Mucosa of descending colon (tissue), 3 donors: ENCODE measurements around the gene RASGRF2. TPM values are rescaled to one million over a fixed set of nuclear protein-coding genes. Genes with fewer than 3 reads are reported as not detected.

ENCODE experiments used
- ATAC-seq: fragments of 200-7000 bp; cut with Tn5 transposase; one replicate; pipeline ENCODE4 v1.9.1; 2020; ENCODE audit warnings: mild to moderate bottlenecking, moderate library complexity
- DNase-seq, 3 donors: peaks; one replicate each; pipeline ENCODE4 v3.0.0-alpha.2; 2020
- H3K36me3 ChIP-seq: fragments of 200-600 bp; one replicate; pipeline ENCODE4 v1.8.0; 2021; ENCODE audit warnings: low read depth, mild to moderate bottlenecking
- H3K4me1 ChIP-seq: fragments of 200-600 bp; one replicate; pipeline ENCODE4 v1.8.0; 2021; ENCODE audit warnings: low read depth, mild to moderate bottlenecking
- H3K4me3 ChIP-seq: fragments of 200-600 bp; one replicate; pipeline ENCODE4 v1.8.0; 2021; ENCODE audit warnings: mild to moderate bottlenecking
- H3K9me3 ChIP-seq: fragments of 200-600 bp; one replicate; pipeline ENCODE4 v1.8.0; 2021; ENCODE audit warnings: mild to moderate bottlenecking
- intact Hi-C, 2 donors: fragments of 100-400 bp; cut with DNase I in 1 of 2; cut with micrococcal nuclease in 1 of 2; formaldehyde crosslinking; loops; one replicate each; pipeline versions ENCODE4 v1.11.0 to v1.11.1; 2022; cut with DNase I, micrococcal nuclease
- total RNA-seq, 3 donors: library from RNA; stranded (reverse); fragmentation: NEBNext Ultra II Directional in 2 of 3; extraction: Animal tissue kit (Norgen Biotek cat#: 25700) in 2 of 3; gene quantifications; one replicate each; pipeline versions ENCODE4 v1.2.1 to v1.2.4, GENCODE V29; 2021 to 2023
- TF ChIP-seq, protein P1 (sequence below): fragments of 200-600 bp; IDR thresholded peaks from one replicate; pipeline ENCODE4 v1.8.0; 2022; ENCODE audit warnings: antibody characterized with exemption, mild to moderate bottlenecking
- donor health status: DM: no; HTN: no; CAD: no; lungs with moderate emphysema.
- donor health status: DM: no; HTN: no; CAD: no.
- donor health status: DM: no; HTN: yes; CAD: no.

RASGRF2 gene
- total RNA-seq, 3 donors from 2014 or later: 2.0 to 8.0 (median 2.9) TPM

DNA sequence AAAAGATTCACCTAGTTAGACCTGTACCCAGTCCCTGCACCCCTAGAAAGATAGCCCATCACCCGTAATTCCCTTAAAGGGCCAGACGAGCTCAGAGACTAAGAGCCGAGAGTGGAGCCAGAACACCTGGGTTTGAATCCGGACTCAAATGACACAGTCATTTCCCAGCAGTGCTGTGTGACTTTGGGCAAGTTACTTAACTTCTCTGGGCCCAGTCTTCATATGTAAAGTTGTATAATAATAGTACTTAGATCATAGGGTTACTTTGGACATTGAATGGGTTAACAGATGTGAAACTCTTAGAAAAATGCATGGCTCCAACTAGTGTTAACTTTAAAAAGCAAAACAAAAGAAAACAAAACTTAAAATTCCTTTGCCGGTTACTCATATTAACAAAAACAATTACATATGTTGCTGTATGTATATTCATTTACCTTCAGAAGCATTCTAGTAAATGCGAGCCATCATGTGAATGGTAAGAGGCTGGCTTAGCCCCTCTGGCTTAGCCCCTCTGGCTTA lies 40.4 kb upstream of the RASGRF2 start:
- intact Hi-C loops: no loop called here

DNA sequence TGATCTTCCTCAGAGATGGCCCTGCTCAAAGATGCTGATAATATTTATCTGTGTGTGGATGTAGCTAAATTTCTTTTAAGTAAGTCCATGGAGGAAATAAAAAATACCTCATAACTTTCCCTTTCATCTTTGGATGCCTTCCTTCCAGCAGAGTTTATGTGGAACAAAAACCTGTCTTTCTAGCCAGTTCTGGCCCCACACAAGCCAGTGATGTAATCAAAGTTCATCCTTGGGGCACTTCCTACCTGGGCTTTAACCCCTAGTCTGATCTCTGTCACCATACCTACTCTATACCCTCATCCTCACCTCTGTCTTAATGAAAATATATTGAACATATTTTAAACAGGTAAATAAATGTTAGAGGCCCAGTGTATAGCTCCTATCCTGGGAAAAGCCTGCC lies 39.8 kb upstream of the RASGRF2 start:
- Histone ChIP-seq H3K4me1 (no peaks in the 10 kb centered on the region), H3K4me3 (no peak overlapping the region), H3K36me3 (no peaks in the 10 kb centered on the region), H3K9me3 (no peaks in the 10 kb centered on the region)
- ATAC-seq (no peak), DNase-seq (no peak)
- intact Hi-C loops: no loop called here
- TF ChIP-seq, protein P1, sequence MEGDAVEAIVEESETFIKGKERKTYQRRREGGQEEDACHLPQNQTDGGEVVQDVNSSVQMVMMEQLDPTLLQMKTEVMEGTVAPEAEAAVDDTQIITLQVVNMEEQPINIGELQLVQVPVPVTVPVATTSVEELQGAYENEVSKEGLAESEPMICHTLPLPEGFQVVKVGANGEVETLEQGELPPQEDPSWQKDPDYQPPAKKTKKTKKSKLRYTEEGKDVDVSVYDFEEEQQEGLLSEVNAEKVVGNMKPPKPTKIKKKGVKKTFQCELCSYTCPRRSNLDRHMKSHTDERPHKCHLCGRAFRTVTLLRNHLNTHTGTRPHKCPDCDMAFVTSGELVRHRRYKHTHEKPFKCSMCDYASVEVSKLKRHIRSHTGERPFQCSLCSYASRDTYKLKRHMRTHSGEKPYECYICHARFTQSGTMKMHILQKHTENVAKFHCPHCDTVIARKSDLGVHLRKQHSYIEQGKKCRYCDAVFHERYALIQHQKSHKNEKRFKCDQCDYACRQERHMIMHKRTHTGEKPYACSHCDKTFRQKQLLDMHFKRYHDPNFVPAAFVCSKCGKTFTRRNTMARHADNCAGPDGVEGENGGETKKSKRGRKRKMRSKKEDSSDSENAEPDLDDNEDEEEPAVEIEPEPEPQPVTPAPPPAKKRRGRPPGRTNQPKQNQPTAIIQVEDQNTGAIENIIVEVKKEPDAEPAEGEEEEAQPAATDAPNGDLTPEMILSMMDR: no peak

More for the DNA sequence above, 40.4 kb upstream of the RASGRF2 start:
- Histone ChIP-seq H3K4me3 (no peak overlapping the region), H3K9me3 (no peaks in the 10 kb centered on the region), H3K36me3 (no peaks in the 10 kb centered on the region), H3K4me1 (no peaks in the 10 kb centered on the region)
- DNase-seq (no peak), ATAC-seq (no peak)
- TF ChIP-seq, protein P1: no peak

DNA sequence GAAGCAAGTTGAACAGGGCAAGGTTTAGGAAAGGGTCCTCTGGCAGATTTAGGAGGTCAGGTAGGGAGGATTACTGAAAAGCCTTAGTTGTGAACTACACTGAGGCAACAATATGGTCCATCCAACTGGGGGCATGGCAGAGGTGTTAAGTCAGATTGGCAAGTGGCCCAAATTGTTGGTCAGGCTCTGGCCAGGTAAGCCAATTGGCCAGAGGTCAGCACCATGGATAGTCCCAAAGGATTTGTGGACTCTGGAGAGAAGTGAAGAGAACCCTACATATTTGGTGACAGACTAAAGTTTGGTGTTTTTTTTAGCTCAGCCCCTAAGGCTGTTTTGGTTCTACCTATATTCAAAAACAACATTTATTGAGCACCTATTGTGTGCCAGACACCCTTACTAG lies 39.1 kb upstream of the RASGRF2 start:
- intact Hi-C loops: no loop called here
- Histone ChIP-seq H3K9me3 (no peaks in the 10 kb centered on the region), H3K4me3 (no peak overlapping the region), H3K4me1 (no peaks in the 10 kb centered on the region), H3K36me3 (no peaks in the 10 kb centered on the region)
- no peak for DNase-seq
- no peak for ATAC-seq
- TF ChIP-seq, protein P1: no peak

DNA sequence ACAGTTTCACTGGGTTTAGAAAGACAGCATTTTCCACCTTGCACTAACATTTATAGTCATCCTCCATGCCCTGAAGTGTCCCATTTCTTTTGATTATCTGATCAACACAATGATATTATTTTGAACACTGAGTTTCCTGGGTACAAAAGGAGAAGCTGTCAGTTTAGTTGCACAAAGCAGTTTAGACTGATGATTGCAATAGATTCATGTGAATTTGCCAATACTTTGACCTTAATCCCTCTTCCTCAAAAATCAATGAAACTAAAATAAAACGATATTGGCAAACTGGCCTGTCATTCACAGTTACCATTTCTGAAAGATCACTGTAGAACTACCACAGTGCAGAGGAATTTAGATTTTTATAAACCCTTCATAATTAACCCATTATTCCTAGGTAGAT lies 34.2 kb upstream of the RASGRF2 start:
- ATAC-seq: no peak
- Histone ChIP-seq H3K9me3 (no peaks in the 10 kb centered on the region), H3K4me1 (no peaks in the 10 kb centered on the region), H3K4me3 (no peak overlapping the region), H3K36me3 (no peaks in the 10 kb centered on the region)
- intact Hi-C loops: no loop called here
- TF ChIP-seq, protein P1: no peak
- no peak for DNase-seq

DNA sequence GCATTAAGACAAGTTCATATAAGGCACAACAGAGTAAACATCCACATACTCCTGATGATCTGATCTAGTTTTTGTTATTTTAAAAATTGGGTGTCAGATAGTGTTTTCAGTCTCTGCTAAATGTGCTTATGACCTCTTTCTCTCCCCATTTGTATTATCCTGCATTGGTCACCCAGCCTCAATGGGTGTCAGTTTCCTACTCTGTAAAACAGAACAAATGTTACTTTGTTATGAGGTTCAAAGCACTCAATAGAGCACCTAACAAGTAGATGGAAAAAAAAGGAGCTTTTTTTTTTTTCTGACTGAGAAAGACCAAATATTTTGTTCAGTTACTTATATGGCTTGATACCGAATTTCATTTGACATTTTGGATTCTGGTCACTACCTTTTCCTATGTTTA lies 33.6 kb upstream of the RASGRF2 start:
- H3K36me3 ChIP-seq: no peaks in the 10 kb centered on the region
- H3K4me1 ChIP-seq: no peaks in the 10 kb centered on the region
- ATAC-seq (no peak), DNase-seq (no peak)
- TF ChIP-seq, protein P1: no peak
- no peak overlapping the region for H3K4me3 ChIP-seq
- no peaks in the 10 kb centered on the region for H3K9me3 ChIP-seq
- intact Hi-C loops: no loop called here
